Right atrium auricular region (tissue), 2 donors: Measurements from ENCODE around the gene UBE2G2. TPM values are rescaled to one million over a fixed set of nuclear protein-coding genes. Genes with fewer than 3 reads are reported as not detected.

Source experiments
- DNase-seq: peaks from one replicate; pipeline ENCODE4 v3.0.0-alpha.2; 2019; ENCODE audit warnings: low spot score
- H3K27ac ChIP-seq, 2 donors: fragments of 200-600 bp; sonication (generic); 1 replicate in 1 of 2; 2 replicates in 1 of 2; pipeline ENCODE4 v1.5.1; 2016 to 2019
- H3K27me3 ChIP-seq, 2 donors: fragments of 200-600 bp; sonication (generic); one replicate each; pipeline versions ENCODE4 v1.5.1 to v1.6.0; 2017 to 2019
- H3K36me3 ChIP-seq: fragments of 200-600 bp; sonication (generic); one replicate; pipeline ENCODE4 v1.5.1; 2016
- H3K4me1 ChIP-seq, 2 donors: fragments of 200-600 bp; sonication (generic); one replicate each; pipeline versions ENCODE4 v1.5.1 to v1.6.0; 2017 to 2019
- H3K4me3 ChIP-seq, 2 donors: fragments of 200-600 bp; sonication (generic); 1 replicate in 1 of 2; 2 replicates in 1 of 2; pipeline ENCODE4 v1.5.1; 2017 to 2019; ENCODE audit warnings: mild to moderate bottlenecking in 1 of 2, moderate library complexity in 1 of 2
- H3K9me3 ChIP-seq, 2 donors: fragments of 200-600 bp; sonication (generic); one replicate each; pipeline ENCODE4 v1.5.1; 2019
- CTCF ChIP-seq, 2 donors: fragments of 200-600 bp; sonication (generic); IDR thresholded peaks; one replicate each; pipeline ENCODE4 v1.5.1; 2019; ENCODE audit warnings: antibody characterized with exemption in 2 of 2
- total RNA-seq, 2 donors: library from RNA; depleted of rRNA; stranded (reverse); fragments of >200 nt; gene quantifications; one replicate each; pipeline ENCODE4 v1.1.0, GENCODE V29; 2016

The UBE2G2 gene
- total RNA-seq, 2 donors from 2014 or later, result 47.5 to 52.5 TPM

GRCh38 chr21:44800971-44801467, 601 bp downstream of the UBE2G2 start:
- Histone ChIP-seq H3K36me3 (peaks cover 24% of the 10 kb centered on the region), H3K27ac (peak overlapping the region; percentile 72 to 77), H3K4me1 (peaks cover 0 to 30% of the 10 kb centered on the region in 2 donors), H3K27me3 (no peaks in the 10 kb centered on the region), H3K9me3 (no peaks in the 10 kb centered on the region), H3K4me3 (peak overlapping the region; percentile 71 to 85)
- TF ChIP-seq CTCF (IDR thresholded peaks at IDR 0.05), result no peak
- DNase-seq, result no peak

- H3K27ac ChIP-seq, result no peak overlapping the region
- H3K4me1 ChIP-seq, result peaks cover 0 to 33% of the 10 kb centered on the region in 2 donors
- peak overlapping the region in 1 of 2 donors; percentile 85 for H3K4me3 ChIP-seq
- H3K27me3 ChIP-seq, result no peaks in the 10 kb centered on the region
- no peaks in the 10 kb centered on the region for H3K9me3 ChIP-seq
- TF ChIP-seq CTCF (IDR thresholded peaks at IDR 0.05), result peak in 1 of 2 donors; percentile 51
- peaks cover 16% of the 10 kb centered on the region for H3K36me3 ChIP-seq
- no peak for DNase-seq
These were observed 1.5 kb downstream of the UBE2G2 start for GRCh38 chr21:44800103-44800502.

GRCh38 chr21:44799646-44800045, 2.0 kb downstream of the UBE2G2 start:
- no peak overlapping the region for H3K4me3 ChIP-seq

GRCh38 chr21:44797775-44798174, 3.8 kb downstream of the UBE2G2 start:
- Histone ChIP-seq H3K4me3 (no peak overlapping the region), H3K27me3 (no peaks in the 10 kb centered on the region), H3K27ac (no peak overlapping the region), H3K36me3 (peaks cover 9% of the 10 kb centered on the region), H3K9me3 (no peaks in the 10 kb centered on the region), H3K4me1 (peaks cover 0 to 37% of the 10 kb centered on the region in 2 donors)
- DNase-seq, result no peak
- no peak for TF ChIP-seq CTCF (IDR thresholded peaks at IDR 0.05)

More at GRCh38 chr21:44799646-44800045, 2.0 kb downstream of the UBE2G2 start:
- H3K27ac ChIP-seq, result no peak overlapping the region
- TF ChIP-seq CTCF (IDR thresholded peaks at IDR 0.05), result no peak
- no peaks in the 10 kb centered on the region for H3K27me3 ChIP-seq
- H3K4me1 ChIP-seq, result peaks cover 0 to 33% of the 10 kb centered on the region in 2 donors
- no peaks in the 10 kb centered on the region for H3K9me3 ChIP-seq
- no peak for DNase-seq
- H3K36me3 ChIP-seq, result peaks cover 11% of the 10 kb centered on the region

- H3K4me3 ChIP-seq, result no peak overlapping the region
- no peaks in the 10 kb centered on the region for H3K9me3 ChIP-seq
- H3K36me3 ChIP-seq, result peaks cover 14% of the 10 kb centered on the region
- DNase-seq, result no peak
- no peak overlapping the region for H3K27ac ChIP-seq
- no peak for TF ChIP-seq CTCF (IDR thresholded peaks at IDR 0.05)
- H3K27me3 ChIP-seq, result no peaks in the 10 kb centered on the region
- H3K4me1 ChIP-seq, result peaks cover 0 to 24% of the 10 kb centered on the region in 2 donors
These were observed 6.3 kb downstream of the UBE2G2 start for GRCh38 chr21:44795342-44795741.
